Brain microvascular endothelial cell (primary cell): ENCODE measurements around the gene ANAPC1.
A peak's percentile ranks its signal among the peaks of the same experiment; 100 is the strongest.
"Not testable (repeated sequence)": the region's sequence is repeated elsewhere in the genome, so short reads cannot be mapped to it uniquely, and the experiment has no call there.

ENCODE experiments used
- DNase-seq: peaks from one replicate; pipeline ENCODE4 v3.0.0-alpha.2; 2020
- H3K27ac ChIP-seq: fragments of 250-450 bp; sonication (Bioruptor Pico); 2 replicates; pipeline ENCODE4 v1.5.1; 2020; ENCODE audit warnings: mild to moderate bottlenecking, moderate library complexity
- H3K27me3 ChIP-seq: fragments of 250-450 bp; sonication (Bioruptor Pico); replicated peaks from 2 replicates; pipeline ENCODE4 v1.5.1; 2020; ENCODE audit warnings: mild to moderate bottlenecking
- H3K36me3 ChIP-seq: fragments of 250-450 bp; sonication (Bioruptor Pico); replicated peaks from 2 replicates; pipeline ENCODE4 v1.5.1; 2020; ENCODE audit warnings: mild to moderate bottlenecking
- H3K4me3 ChIP-seq: 2 replicates; pipeline ENCODE4 v1.5.1; 2011; ENCODE audit warnings: low read depth, mild to moderate bottlenecking, control low read depth, low read length, moderate library complexity
- in situ Hi-C: cut with HindIII; loops from 2 replicates; pipeline ENCODE4 v1.10.0; 2017; ENCODE audit warnings: low sequenced_read_pairs, low pct_ligation_motif_present
- TF ChIP-seq, protein P1 (sequence below): IDR thresholded peaks from 2 replicates; pipeline ENCODE4 v1.5.1; 2011; ENCODE audit warnings: low read depth, mild to moderate bottlenecking, moderate library complexity, low read length, control low read depth, inconsistent platforms; ENCODE audit errors: missing control alignments

The ANAPC1 gene

DNA sequence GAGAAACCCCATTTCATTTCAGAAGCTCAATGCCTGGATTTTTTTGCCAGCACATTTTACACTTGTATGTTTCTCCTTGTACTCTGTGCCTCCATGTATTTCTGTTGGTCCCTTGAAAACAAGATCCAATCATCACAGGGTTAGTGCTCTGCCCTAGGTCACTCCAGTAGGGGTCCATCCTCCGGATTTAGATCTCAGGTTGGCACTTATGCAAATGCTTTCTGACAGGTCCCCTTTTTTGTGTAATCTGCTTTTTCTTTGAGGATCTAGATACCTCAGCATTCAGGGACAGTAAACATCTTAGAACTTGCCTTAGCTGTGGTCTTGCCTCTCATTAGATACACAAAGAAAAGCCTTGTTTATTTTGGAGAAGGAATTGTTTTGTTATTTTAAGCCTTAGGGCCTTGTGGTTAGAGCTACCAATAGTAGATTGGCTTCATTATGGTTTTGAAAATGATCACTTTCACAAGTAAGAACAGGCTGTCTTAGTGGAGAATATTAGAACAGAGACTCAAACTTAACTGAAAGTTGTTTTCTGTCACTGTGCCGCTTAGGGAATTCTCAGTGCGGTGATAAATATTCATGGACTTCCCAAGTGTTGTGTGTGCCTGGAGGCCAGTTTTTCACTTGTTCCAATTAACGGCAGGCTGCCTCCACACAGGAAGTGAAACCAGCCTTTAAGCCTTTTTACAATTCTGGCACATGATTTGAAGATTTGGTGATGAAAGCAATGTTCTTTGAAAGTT is 22.2 kb upstream of the ANAPC1 start:
- H3K27ac ChIP-seq: no peak overlapping the region
- peaks cover 2% of the 10 kb centered on the region for H3K27me3 ChIP-seq
- TF ChIP-seq, protein P1, sequence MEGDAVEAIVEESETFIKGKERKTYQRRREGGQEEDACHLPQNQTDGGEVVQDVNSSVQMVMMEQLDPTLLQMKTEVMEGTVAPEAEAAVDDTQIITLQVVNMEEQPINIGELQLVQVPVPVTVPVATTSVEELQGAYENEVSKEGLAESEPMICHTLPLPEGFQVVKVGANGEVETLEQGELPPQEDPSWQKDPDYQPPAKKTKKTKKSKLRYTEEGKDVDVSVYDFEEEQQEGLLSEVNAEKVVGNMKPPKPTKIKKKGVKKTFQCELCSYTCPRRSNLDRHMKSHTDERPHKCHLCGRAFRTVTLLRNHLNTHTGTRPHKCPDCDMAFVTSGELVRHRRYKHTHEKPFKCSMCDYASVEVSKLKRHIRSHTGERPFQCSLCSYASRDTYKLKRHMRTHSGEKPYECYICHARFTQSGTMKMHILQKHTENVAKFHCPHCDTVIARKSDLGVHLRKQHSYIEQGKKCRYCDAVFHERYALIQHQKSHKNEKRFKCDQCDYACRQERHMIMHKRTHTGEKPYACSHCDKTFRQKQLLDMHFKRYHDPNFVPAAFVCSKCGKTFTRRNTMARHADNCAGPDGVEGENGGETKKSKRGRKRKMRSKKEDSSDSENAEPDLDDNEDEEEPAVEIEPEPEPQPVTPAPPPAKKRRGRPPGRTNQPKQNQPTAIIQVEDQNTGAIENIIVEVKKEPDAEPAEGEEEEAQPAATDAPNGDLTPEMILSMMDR: no peak
- no peaks in the 10 kb centered on the region for H3K36me3 ChIP-seq
- no peak for DNase-seq
- H3K4me3 ChIP-seq: no peak overlapping the region
- in situ Hi-C loops: no loop called here

DNA sequence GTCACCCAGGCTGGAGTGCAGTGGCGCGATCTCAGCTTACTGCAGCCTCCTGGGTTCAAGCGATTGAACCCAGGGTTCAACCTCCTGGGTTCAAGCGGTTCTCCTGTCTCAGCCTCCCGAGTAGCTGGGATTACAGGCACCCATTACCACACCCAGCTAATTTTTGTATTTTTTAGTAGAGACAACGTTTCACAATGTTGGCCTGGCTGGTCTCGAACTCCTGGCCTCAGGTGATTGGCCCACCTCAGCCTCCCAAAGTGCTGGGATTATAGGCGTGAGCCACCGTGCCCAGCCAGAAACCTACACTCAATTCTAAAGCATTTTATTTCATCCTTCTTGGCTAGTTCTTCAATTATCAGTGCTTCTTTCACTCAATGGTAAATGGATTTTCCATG is 21.5 kb upstream of the ANAPC1 start:
- in situ Hi-C loops, H3K27me3 ChIP-seq, H3K4me3 ChIP-seq, DNase-seq, H3K27ac ChIP-seq, H3K36me3 ChIP-seq: not testable (repeated sequence)

DNA sequence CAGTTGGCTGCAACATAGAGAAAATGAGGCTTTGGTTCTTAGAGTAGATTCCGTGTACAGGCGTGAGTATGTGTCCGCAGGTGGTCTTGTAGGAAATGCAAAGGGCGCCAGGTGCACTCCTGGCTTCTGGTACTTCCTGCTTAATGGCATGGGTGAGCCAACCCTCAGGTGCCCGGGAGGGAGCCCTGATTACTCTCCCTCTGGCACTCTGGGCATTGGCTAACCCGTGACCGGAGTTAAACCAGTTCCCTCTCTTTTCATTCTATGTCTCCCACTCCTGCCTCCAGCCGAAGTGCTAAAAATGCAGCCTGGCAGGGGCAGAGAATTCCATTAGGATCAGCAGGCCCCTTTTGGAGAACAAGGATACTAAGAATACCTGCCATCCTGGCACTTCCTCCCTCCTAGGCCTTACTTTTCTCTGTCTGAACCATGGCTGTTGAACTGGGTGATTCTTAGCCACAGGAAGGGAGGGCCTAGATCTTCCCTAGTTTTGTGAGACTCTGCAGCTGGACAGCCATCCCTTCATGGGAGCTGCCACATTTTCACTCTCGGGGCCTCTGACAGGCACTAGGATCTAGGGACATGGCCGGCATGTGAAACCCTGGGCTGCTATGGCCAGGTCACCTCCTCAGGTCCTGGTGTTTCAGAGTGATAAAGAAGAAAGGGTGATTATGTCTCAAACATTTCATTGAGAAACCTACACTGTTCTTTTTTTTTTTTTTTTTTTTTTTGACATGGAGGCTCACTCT is 20.9 kb upstream of the ANAPC1 start:
- TF ChIP-seq, protein P1: no peak
- H3K27ac ChIP-seq: no peak overlapping the region
- no peaks in the 10 kb centered on the region for H3K36me3 ChIP-seq
- no peak overlapping the region for H3K4me3 ChIP-seq
- peaks cover 2% of the 10 kb centered on the region for H3K27me3 ChIP-seq
- in situ Hi-C loops: no loop called here
- DNase-seq: no peak

DNA sequence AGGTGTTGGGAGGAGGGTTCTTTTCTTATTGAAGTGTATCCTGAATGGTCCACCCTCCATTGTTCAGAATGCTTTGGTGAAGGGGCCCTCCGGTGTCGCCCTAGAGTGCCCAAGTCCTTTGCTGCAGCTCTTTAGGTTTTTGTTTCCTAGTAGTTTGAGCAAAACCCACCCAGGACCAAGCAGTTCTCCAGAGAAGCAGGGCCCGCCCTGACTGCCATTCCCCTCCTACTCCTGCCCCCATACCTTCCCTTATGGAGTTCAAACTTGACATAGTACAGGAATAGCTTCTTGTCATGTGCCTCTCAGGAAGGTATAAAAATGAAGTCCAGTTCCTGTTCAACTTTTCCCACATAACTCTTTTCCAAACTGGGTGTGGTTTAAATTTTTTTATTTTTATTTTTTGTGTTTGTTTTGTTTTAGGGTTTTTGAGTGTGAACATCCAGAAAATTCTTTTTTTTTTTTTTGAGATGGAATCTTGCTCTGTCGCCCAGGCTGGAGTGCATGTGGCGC is 20.0 kb upstream of the ANAPC1 start:
- Histone ChIP-seq H3K27ac (no peak overlapping the region), H3K4me3 (no peak overlapping the region), H3K27me3 (peaks cover 6% of the 10 kb centered on the region), H3K36me3 (no peaks in the 10 kb centered on the region)
- no peak for DNase-seq
- in situ Hi-C loops: no loop called here
- TF ChIP-seq, protein P1: no peak

DNA sequence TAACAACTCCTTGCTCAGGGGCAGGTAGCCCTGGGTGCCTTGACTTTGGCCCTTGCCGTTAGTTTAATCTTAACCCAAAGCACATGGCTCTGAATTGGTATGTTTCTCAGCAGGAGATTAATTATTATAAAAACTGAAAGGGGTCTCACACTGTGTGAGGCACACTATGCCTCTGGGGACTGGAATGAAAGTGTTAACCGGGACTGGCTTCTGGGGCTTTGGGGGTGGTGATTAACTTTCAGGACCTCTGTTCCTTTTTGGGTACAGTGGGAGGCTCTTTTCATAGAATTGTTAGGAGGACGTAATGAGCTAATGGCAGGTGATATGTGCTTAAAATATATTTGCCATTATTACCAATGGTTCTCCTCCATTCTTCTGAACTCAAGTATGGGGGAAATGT is 19.5 kb upstream of the ANAPC1 start:
- Histone ChIP-seq H3K27me3 (peaks cover 10% of the 10 kb centered on the region), H3K4me3 (no peak overlapping the region), H3K36me3 (no peaks in the 10 kb centered on the region), H3K27ac (no peak overlapping the region)
- TF ChIP-seq, protein P1: no peak
- in situ Hi-C loops: no loop called here
- no peak for DNase-seq

DNA sequence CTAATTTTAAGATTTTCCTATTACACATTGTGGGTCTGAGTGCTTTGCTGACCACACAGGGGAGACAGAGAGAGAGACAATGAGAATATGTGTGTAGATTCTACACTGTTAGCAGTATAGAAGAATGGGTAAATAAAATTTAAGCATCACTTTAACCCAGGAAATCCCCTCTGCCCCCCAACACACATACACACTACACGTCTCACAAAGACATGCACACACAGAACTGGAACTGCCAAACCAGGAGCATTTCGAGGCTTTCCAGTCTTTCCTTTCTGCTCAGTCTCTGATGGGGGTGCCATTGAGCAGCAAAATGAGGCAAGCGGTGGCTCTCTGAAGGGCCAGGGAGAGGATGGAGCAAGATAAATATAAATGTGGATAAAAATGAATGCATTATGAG is 16.9 kb upstream of the ANAPC1 start:
- TF ChIP-seq, protein P1: peak; percentile 62
- Histone ChIP-seq H3K27ac (no peak overlapping the region), H3K27me3 (peaks cover 11% of the 10 kb centered on the region), H3K36me3 (no peaks in the 10 kb centered on the region), H3K4me3 (no peak overlapping the region)
- peak; percentile 36 for DNase-seq
- in situ Hi-C loops: no loop called here
